Thoracic aorta (tissue), 2 donors: ENCODE results near the gene ID3. TPM values are rescaled to one million over a fixed set of nuclear protein-coding genes. Genes with fewer than 3 reads are reported as not detected.

Source experiments
- ATAC-seq: fragments of 150-250 bp; one replicate; pipeline ENCODE4 v1.8.0; 2017; ENCODE audit warnings: low read depth; ENCODE audit not compliant: insufficient number of reproducible peaks, low FRiP score
- DNase-seq: peaks from one replicate; pipeline ENCODE4 v3.0.0-alpha.2; 2020; ENCODE audit warnings: low spot score
- H3K27ac ChIP-seq, 2 donors: fragments of 200-600 bp; sonication (generic); 1 replicate in 1 of 2; 2 replicates in 1 of 2; pipeline ENCODE4 v1.5.1; 2016; ENCODE audit warnings: mild to moderate bottlenecking in 2 of 2, moderate library complexity in 2 of 2
- H3K27me3 ChIP-seq: fragments of 200-600 bp; sonication (generic); replicated peaks from 2 replicates; pipeline ENCODE4 v1.6.0; 2016; ENCODE audit warnings: mild to moderate bottlenecking; ENCODE audit not compliant: insufficient read depth
- H3K36me3 ChIP-seq: fragments of 200-600 bp; sonication (generic); one replicate; pipeline ENCODE4 v1.5.1; 2016
- H3K4me1 ChIP-seq, 2 donors: fragments of 200-600 bp; sonication (generic); 1 replicate in 1 of 2; 2 replicates in 1 of 2; pipeline versions ENCODE4 v1.5.1 to v1.6.0; 2016; ENCODE audit warnings: low read depth in 2 of 2, mild to moderate bottlenecking in 1 of 2; ENCODE audit not compliant: control insufficient read depth in 1 of 2
- H3K4me3 ChIP-seq: fragments of 200-600 bp; sonication (generic); 2 replicates; pipeline ENCODE4 v1.5.1; 2016; ENCODE audit warnings: mild to moderate bottlenecking
- H3K9me3 ChIP-seq: fragments of 200-600 bp; sonication (generic); 2 replicates; pipeline ENCODE4 v1.5.1; 2016
- CTCF ChIP-seq: fragments of 200-600 bp; sonication (generic); IDR thresholded peaks from one replicate; pipeline ENCODE4 v1.5.1; 2019; ENCODE audit warnings: antibody characterized with exemption
- total RNA-seq, 2 donors: library from RNA; depleted of rRNA; stranded (reverse); fragments of >200 nt; gene quantifications; one replicate each; pipeline versions ENCODE4 v1.1.0 to v1.2.3, GENCODE V29; 2016

Gene ID3
- total RNA-seq, 2 donors from 2014 or later = 309 to 692 TPM

- Histone ChIP-seq H3K4me1 (no peaks in the 10 kb centered on the region), H3K27me3 (no peaks in the 10 kb centered on the region), H3K4me3 (no peak overlapping the region), H3K27ac (no peak overlapping the region), H3K36me3 (no peaks in the 10 kb centered on the region), H3K9me3 (no peaks in the 10 kb centered on the region)
- ATAC-seq (no peak), DNase-seq (no peak)
- no peak for TF ChIP-seq CTCF
Measured at GRCh38 chr1:23591460-23592208, 32.3 kb upstream of the ID3 start.

GRCh38 chr1:23590058-23590783, 30.9 kb upstream of the ID3 start:
- Histone ChIP-seq H3K9me3 (no peaks in the 10 kb centered on the region), H3K36me3 (no peaks in the 10 kb centered on the region), H3K4me3 (no peak overlapping the region), H3K27me3 (no peaks in the 10 kb centered on the region), H3K27ac (no peak overlapping the region), H3K4me1 (no peaks in the 10 kb centered on the region)
- DNase-seq = no peak
- ATAC-seq = no peak
- TF ChIP-seq CTCF = no peak

GRCh38 chr1:23589585-23589986, 30.3 kb upstream of the ID3 start:
- DNase-seq (no peak), ATAC-seq (no peak)
- TF ChIP-seq CTCF = no peak
- no peaks in the 10 kb centered on the region for H3K36me3 ChIP-seq
- no peaks in the 10 kb centered on the region for H3K27me3 ChIP-seq
- no peaks in the 10 kb centered on the region for H3K4me1 ChIP-seq
- no peak overlapping the region for H3K4me3 ChIP-seq
- H3K27ac ChIP-seq = no peak overlapping the region
- no peaks in the 10 kb centered on the region for H3K9me3 ChIP-seq

- no peaks in the 10 kb centered on the region for H3K27me3 ChIP-seq
- TF ChIP-seq CTCF = no peak
- no peaks in the 10 kb centered on the region for H3K9me3 ChIP-seq
- H3K36me3 ChIP-seq = no peaks in the 10 kb centered on the region
- no peaks in the 10 kb centered on the region for H3K4me1 ChIP-seq
- no peak for ATAC-seq
- DNase-seq = no peak
- H3K4me3 ChIP-seq = no peak overlapping the region
- no peak overlapping the region for H3K27ac ChIP-seq
Measured at GRCh38 chr1:23588749-23589548, 29.6 kb upstream of the ID3 start.
